Left ventricle myocardium inferior (tissue), 1 donor: ENCODE results near the gene CISD1. TPM values are rescaled to one million over a fixed set of nuclear protein-coding genes. Genes with fewer than 3 reads are reported as not detected.
"Not testable (repeated sequence)": the region's sequence is repeated elsewhere in the genome, so short reads cannot be mapped to it uniquely, and the experiment has no call there.

ENCODE experiments used
- DNase-seq: peaks from one replicate; pipeline ENCODE4 v3.0.0-alpha.2; 2020
- H3K27ac ChIP-seq: fragments of 200-600 bp; replicated peaks from 2 replicates; pipeline ENCODE4 v1.8.0; 2021
- H3K27me3 ChIP-seq: fragments of 200-600 bp; 2 replicates; pipeline ENCODE4 v1.8.0; 2021; ENCODE audit warnings: low read depth
- H3K36me3 ChIP-seq: fragments of 200-600 bp; 2 replicates; pipeline ENCODE4 v1.8.0; 2021
- H3K4me1 ChIP-seq: fragments of 200-600 bp; 2 replicates; pipeline ENCODE4 v1.8.0; 2021
- H3K4me3 ChIP-seq: fragments of 200-600 bp; 2 replicates; pipeline ENCODE4 v1.8.0; 2021; ENCODE audit warnings: mild to moderate bottlenecking, moderate library complexity
- H3K9me3 ChIP-seq: fragments of 200-600 bp; replicated peaks from 2 replicates; pipeline ENCODE4 v1.8.0; 2021
- CTCF ChIP-seq: fragments of 200-600 bp; IDR thresholded peaks from 2 replicates; pipeline ENCODE4 v1.8.0; 2021; ENCODE audit warnings: antibody characterized with exemption, mild to moderate bottlenecking, borderline replicate concordance
- intact Hi-C: fragments of 100-400 bp; cut with micrococcal nuclease; formaldehyde crosslinking; loops from one replicate; pipeline ENCODE4 v1.11.0; 2022
- long read RNA-seq: library from polyadenylated mRNA; unstranded; transcript quantifications from one replicate; pipeline ENCODE4 v2.0.0, GENCODE V29; 2021
- total RNA-seq: library from RNA; stranded (reverse); fragmentation: NEBNext Ultra II Directional; extraction: Animal tissue kit (Norgen Biotek cat#: 25700); gene quantifications from one replicate; pipeline ENCODE4 v1.2.1, GENCODE V29; 2021
- donor health status: DM: no; HTN: yes; CAD: no; lungs with severe emphysema.

The CISD1 gene
- total RNA-seq = 173 TPM
- long read RNA-seq, transcript CISD1-201 (3 exons, 2,479 nt) = major isoform, 122 of 126 reads
- long read RNA-seq, partial matches to known transcripts = 2 of 126 reads
- long read RNA-seq, other reads (novel, unspliced or antisense) = 2 of 126 reads

GRCh38 chr10:58268946-58269781, at the start of gene CISD1:
CISD1 (plus strand) TSS chr10:58269162; CDS start chr10:58269274, 112 bp downstream.
- H3K4me1 ChIP-seq = peaks cover 73% of the 10 kb centered on the region
- H3K27me3 ChIP-seq = no peaks in the 10 kb centered on the region
- no peaks in the 10 kb centered on the region for H3K9me3 ChIP-seq
- DNase-seq = peak; percentile 96
- no peak for TF ChIP-seq CTCF
- H3K27ac ChIP-seq = peak within 1 kb of the TSS; percentile 93
- peak within 1 kb of the TSS; percentile 87 for H3K4me3 ChIP-seq
- intact Hi-C loops = no loop called here
- H3K36me3 ChIP-seq = no peaks in the 10 kb centered on the region

GRCh38 chr10:58219875-58220274, 49.1 kb upstream of the CISD1 start:
- no peak overlapping the region for H3K4me3 ChIP-seq
- H3K27ac ChIP-seq = no peak overlapping the region
- H3K36me3 ChIP-seq = no peaks in the 10 kb centered on the region
- H3K9me3 ChIP-seq = no peaks in the 10 kb centered on the region
- DNase-seq = no peak
- no peak for TF ChIP-seq CTCF
- no peaks in the 10 kb centered on the region for H3K27me3 ChIP-seq
- intact Hi-C loops = no loop called here
- H3K4me1 ChIP-seq = peaks cover 19% of the 10 kb centered on the region

- Histone ChIP-seq H3K27ac (no peak overlapping the region), H3K27me3 (no peaks in the 10 kb centered on the region), H3K4me3 (no peak overlapping the region), H3K9me3 (no peaks in the 10 kb centered on the region), H3K4me1 (peaks cover 19% of the 10 kb centered on the region), H3K36me3 (peaks cover 9% of the 10 kb centered on the region)
- no peak for DNase-seq
- no peak for TF ChIP-seq CTCF
- intact Hi-C loops = no loop called here
Measured at GRCh38 chr10:58220769-58221451, 48.1 kb upstream of the CISD1 start.

GRCh38 chr10:58225654-58226053, 43.3 kb upstream of the CISD1 start:
- peaks cover 40% of the 10 kb centered on the region for H3K36me3 ChIP-seq
- H3K9me3 ChIP-seq = no peaks in the 10 kb centered on the region
- TF ChIP-seq CTCF = no peak
- H3K27me3 ChIP-seq = no peaks in the 10 kb centered on the region
- H3K4me3 ChIP-seq = no peak overlapping the region
- no peak for DNase-seq
- intact Hi-C loops = no loop called here
- peaks cover under 1% of the 10 kb centered on the region for H3K4me1 ChIP-seq
- no peak overlapping the region for H3K27ac ChIP-seq

GRCh38 chr10:58229856-58230255, 39.1 kb upstream of the CISD1 start:
- intact Hi-C loops = not testable (repeated sequence)
- peaks cover 71% of the 10 kb centered on the region for H3K36me3 ChIP-seq

More at GRCh38 chr10:58229856-58230255, 39.1 kb upstream of the CISD1 start:
- not testable (repeated sequence) for DNase-seq, H3K4me1 ChIP-seq, H3K27me3 ChIP-seq, H3K9me3 ChIP-seq, H3K27ac ChIP-seq, H3K4me3 ChIP-seq
